ENCODE results near the gene FEM1A. TPM values are rescaled to one million over a fixed set of nuclear protein-coding genes. Genes with fewer than 3 reads are reported as not detected.

Gene FEM1A
- total and polyA plus RNA-seq, 2 of the 13 experiments (the other 11 are each of a cell fraction or from before 2014, with no cell fraction given), result 3.2 to 10.8 TPM

GRCh38 chr19:4811328-4812131 is 20.0 kb downstream of the FEM1A start (continued):
- TF ChIP-seq ZBTB40 (IDR thresholded peaks at IDR 0.05) (no peak), ZBTB40 (CRISPR knock-in tag; IDR thresholded peaks at IDR 0.05) (no peak), RARG (CRISPR knock-in tag; IDR thresholded peaks at IDR 0.05; ENCODE audit: low read depth) (no peak), TFAP4 (IDR thresholded peaks at IDR 0.05; ENCODE audit: borderline replicate concordance, low read depth) (no peak), ATAD3A (CRISPR knock-in tag; IDR thresholded peaks at IDR 0.05) (no peak), AHDC1 (CRISPR knock-in tag; IDR thresholded peaks at IDR 0.05; ENCODE audit: borderline replicate concordance) (no peak), NPAS2 (CRISPR knock-in tag; IDR thresholded peaks at IDR 0.05; ENCODE audit: borderline replicate concordance) (no peak), TERF1 (CRISPR knock-in tag; IDR thresholded peaks at IDR 0.05) (no peak), SP5 (CRISPR knock-in tag; IDR thresholded peaks at IDR 0.05; ENCODE audit: borderline replicate concordance, low read depth) (no peak), MYC (CRISPR knock-in tag; IDR thresholded peaks at IDR 0.05; ENCODE audit: borderline replicate concordance) (no peak)
